ENCODE data around the gene FASN.

FASN gene

DNA sequence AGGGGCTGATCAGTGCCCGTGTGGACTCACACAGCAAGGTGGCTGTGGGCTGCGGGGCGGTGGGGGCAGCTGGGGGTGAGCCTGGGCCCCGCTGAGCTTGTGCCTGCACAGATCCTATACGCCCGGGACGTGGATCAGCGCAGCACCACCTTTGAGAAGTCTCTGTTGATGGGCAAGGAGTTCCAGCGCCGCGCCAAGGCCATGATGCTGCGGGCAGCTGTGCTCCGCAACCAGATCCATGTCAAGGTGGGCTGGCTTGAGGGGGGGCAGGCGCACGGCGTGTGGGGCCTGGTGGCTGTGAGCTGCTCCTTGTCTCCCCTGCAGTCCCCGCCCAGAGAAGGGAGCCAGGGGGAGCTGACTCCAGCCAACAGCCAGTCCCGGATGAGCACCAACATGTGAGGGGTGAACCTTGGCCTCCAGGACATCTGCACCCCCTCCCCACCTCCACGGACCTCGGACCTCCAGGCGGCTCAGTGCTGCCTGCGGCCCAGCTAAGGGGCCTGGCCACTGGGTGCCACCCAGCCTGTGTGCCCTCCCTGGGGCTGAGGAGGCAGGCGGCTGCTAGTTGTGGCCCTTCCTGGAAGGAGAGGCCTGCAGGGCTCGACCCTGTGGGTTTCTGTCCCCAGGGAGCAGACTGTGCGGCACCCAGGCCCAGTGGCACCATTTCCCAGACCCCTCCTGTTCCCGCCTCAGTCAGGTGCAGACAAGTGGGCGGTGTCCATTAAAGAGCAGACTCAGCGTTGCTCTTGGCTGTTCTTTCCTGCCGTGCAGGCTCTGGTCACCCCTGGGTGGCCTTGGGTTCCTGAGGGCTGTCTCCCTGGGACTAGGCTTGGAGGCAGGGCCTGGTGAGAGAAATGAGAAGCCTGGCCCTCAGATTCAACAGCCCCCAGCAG, 41.1 kb downstream of the FASN start:
- DNase-seq (ENCODE audit: low read depth in 2 of 2): no peak

DNA sequence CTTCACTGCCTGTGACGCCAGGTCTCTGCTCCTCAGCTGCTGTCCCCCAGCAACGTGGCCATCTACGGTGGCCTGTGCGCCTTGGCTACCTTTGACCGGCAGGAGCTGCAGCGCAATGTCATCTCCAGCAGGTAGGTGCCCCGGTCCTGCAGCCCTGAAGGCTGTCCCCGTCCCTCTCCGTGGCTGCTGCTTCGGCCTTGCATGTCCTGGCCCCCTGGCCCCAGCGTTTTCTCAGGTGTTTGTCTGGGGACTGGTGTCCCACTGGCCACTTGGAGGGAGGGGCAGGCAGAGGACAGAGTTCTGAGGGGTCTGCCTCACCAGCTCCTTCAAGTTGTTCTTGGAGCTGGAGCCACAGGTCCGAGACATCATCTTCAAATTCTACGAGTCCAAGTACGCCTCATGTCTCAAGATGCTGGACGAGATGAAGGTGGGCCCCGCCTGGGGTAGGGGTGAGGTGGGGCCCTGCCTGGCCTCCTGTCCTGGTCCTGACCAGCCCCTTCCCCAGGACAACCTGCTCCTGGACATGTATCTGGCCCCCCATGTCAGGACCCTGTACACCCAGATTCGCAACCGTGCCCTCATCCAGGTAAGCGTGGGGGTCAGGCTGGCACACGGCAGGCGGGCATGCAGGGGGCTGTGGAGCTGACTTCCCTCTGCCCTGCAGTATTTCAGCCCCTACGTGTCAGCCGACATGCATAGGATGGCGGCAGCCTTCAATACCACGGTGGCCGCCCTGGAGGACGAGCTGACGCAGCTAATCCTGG, 41.9 kb downstream of the FASN start:
- no peak for DNase-seq (ENCODE audit: low read depth in 2 of 2)

DNA sequence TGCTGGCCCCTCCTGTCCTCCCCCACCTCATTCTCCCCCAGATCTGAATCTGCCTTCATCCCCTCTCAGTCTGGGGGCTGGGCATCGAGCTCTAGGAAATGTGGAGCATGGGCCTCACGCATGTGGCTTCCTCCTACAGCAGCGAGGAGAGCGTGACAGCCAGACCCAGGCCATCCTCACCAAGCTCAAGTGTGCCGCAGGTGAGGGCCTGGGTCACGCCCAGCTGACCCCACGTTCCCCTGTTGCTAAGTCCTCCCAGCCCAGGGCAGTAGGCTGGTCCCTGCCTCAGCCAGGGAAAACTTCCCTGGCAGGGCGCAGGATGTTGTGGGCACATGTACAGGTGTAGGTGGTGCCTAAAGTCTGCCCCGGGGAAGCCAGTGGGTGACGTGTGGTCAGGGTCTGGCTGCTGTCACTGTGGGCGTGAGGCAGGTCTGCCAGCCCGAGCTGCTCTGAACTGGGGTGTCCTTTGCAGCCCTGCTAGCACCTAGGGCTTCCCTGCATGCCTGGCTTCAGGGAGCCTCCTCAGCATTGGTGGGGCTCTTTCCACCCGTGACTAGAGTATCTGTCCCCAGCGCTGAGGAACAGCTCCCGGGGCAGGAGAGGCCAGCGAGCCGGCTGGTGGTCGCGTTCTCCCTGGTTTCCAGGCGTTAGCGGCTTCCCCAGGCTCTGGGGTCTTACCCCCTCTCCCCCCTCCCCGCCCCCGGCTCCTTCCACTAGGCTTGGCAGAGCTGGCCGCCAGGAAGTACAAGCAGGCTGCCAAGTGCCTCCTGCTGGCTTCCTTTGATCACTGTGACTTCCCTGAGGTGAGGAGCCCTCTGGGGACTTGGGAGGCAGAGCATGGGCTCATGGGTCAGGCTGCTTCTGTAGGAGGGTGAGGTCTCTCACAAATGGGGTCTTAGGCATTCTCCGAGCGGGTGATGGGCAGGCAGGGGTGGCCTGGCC, 42.7 kb downstream of the FASN start:
- no peak for DNase-seq (ENCODE audit: low read depth in 2 of 2)

DNA sequence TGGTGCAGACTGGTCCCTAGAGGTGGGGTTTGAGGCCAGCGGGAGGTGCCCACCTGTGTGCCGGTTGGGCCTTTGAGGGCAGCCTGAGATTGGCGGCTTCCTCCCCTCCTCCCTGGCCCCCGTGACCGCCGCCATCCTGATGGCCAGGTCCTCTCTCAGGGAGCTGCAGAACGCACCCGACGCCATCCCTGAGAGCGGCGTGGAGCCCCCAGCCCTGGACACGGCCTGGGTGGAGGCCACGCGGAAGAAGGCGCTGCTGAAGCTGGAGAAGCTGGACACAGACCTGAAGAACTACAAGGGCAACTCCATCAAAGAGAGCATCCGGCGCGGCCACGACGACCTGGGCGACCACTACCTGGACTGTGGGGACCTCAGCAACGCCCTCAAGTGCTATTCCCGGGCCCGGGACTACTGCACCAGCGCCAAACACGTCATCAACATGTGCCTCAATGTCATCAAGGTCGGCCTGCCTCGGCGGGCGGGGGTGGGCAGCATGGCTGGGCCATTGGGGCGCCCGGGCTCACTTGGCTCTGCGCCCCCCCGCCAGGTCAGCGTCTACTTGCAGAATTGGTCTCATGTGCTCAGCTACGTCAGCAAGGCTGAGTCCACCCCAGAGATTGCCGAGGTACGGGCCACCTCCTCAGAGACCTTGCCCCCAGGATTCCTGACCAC, 43.5 kb downstream of the FASN start:
- DNase-seq (ENCODE audit: low read depth in 2 of 2): no peak

DNA sequence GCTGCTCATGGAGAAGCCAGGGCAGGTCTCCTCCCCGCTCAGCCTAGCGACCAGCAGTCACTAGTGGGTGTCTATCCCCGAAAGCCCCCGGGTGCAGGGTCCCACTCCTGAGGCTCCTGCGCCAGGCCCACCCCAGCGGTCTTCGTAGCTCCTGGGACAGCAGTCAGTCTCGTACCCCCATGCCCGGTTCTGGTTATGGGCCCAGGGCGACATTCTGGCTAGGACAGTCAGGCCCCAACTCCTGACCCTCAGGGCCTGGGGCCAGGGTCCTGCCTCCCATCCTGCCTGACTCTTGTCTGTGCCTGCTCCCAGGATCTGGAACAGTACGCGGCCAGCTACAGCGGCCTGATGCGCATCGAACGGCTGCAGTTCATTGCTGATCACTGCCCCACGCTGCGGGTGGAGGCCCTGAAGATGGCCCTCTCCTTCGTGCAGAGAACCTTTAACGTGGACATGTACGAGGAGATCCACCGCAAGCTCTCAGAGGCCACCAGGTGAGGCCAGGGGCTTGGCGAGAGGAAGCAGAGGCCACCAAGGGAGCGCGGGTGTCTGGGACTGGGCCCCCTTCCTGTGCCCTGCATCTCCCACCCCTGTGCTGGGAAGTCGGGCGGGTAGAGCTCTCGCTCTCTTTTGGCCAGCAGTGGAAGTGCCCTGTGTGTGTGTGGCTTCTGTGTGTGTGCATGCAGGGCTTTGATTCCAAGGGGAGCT, 44.3 kb downstream of the FASN start:
- DNase-seq (ENCODE audit: low read depth in 2 of 2): no peak

DNA sequence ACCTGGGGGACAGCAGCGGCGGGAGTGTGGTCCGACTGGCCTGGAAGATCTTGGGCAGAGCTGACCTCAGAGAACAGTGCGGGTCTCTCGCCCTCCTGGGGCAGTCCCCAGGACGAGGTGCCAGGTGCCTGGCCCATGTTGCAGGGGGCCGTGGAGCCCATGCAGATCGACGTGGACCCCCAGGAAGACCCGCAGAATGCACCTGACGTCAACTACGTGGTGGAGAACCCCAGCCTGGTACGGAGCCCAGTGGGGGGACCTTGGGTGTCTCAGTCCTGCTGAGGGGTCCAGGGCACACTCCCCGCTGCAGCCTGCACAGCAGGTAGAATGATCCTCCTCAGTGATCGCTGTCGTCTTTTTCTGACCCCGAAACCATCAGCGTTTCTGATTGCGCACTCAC, 44.9 kb downstream of the FASN start:
- no peak for DNase-seq (ENCODE audit: low read depth in 2 of 2)

DNA sequence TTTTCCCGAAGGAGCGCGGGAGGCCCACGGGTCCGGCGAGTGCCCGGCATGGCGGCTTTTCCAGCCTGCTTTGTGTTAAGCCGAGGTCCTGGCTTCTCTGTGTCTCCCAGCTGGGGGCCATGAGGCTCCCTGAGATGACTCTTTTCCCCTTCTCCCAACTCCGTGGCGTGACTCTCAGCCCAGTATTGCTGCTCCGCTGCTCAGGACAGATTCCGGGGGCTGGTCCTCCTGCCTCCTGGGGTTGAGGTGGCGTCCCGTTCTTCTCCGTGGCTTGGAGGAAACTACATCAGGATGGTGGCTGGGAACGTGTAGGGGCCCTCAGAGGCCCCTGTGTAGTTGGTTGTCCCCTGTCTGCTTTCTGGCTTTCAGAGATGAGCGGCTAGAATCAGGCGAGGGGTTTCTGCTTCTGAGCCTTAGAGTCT, 45.4 kb downstream of the FASN start:
- no peak for DNase-seq (ENCODE audit: low read depth in 2 of 2)

DNA sequence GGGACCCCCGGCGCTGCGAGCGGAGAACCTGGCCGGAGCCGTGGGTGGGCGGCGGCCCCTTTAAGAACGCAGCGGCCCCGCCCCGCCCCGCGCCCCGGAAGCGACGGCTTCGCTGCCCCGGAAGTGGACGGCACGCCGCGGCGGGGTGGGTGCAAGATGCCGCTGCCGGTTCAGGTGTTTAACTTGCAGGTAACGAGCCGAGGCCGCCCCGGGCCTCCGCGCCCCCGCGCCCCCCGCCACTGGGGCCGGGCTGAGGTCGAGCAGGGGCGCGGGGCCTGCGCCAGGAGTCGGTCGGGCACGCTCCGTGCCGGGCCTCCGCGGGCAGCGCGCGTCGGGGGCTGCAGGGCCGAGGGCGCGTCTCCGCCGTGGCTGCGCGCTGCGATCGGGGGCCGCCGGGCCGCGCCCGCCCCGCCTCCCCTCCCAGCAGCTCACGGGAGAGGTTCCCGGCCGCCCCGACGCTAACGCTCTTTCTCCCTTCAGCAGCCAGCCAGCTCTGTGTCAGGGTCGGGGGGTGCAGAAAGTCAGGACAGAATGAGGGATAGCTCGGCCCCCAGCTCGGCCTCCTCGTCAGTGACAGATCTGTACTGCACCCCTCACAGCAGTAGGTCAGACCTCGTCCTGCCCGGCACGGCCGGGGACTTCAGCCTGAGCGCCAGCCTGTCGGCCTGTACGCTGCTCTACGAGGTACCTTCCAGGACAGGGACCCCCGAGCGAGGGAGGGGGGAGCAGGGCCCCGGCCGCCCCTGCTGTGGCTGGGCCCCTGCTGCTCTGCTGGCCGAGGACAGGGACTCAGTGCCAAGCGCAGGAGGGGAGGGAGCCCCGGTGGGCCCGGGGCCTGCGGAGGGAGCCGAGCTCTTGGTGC, 46.0 kb downstream of the FASN start, which contains the start of the genes GPS1 and RFNG:
GPS1 (plus strand) TSS at position 123 of the 862 bp plus-strand sequence; CDS start at position 157, 34 bp downstream.
RFNG (minus strand) TSS at position 36 of the 862 bp plus-strand sequence. CDS start 45 bp downstream, outside the sequence.
- DNase-seq (ENCODE audit: low read depth in 2 of 2): peak; percentile 58 to 68

DNA sequence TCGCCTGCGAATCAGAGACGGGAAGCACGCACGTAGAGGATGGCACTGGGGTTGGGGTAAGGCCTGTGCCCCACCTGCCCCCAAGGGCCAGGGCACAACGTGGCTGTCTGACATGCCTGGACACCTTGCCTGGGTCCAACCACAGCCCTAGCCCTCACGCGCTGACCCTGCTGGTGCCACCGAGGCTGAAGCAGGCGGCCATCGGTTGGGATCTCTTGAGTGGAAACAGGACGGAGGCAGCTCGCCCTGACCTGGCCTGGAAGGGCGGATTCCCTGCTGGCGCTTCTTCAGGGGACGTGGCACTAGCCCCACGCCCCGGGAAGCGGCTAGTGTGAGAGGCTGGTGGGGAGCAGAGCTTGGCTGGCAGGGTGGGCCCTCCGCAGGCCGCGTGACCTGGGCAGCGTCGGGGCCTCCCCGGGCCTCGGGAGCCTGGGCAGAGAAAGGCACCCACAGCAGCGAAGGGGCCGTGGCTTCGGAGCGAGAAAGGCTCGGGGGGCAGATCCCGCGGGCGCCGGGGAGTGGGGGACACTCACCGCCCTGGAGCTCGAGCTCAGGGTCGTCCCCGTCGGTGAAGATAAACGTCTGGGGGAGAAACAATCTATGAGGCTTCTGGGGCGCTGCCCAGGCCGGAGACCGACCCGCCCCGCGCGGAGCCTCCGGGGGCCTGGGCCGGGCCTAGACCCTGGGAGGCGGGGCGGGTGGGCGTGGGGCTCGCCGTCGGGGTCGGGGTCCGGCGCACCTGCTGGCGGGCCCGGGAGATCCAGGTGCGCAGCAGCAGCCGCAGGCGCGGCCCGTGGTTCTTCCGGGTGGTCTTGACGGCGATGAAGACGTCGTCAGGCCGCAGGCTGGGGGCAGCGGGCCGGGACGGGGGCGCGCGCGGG, 47.0 kb downstream of the FASN start:
- no peak for DNase-seq (ENCODE audit: low read depth in 2 of 2)

DNA sequence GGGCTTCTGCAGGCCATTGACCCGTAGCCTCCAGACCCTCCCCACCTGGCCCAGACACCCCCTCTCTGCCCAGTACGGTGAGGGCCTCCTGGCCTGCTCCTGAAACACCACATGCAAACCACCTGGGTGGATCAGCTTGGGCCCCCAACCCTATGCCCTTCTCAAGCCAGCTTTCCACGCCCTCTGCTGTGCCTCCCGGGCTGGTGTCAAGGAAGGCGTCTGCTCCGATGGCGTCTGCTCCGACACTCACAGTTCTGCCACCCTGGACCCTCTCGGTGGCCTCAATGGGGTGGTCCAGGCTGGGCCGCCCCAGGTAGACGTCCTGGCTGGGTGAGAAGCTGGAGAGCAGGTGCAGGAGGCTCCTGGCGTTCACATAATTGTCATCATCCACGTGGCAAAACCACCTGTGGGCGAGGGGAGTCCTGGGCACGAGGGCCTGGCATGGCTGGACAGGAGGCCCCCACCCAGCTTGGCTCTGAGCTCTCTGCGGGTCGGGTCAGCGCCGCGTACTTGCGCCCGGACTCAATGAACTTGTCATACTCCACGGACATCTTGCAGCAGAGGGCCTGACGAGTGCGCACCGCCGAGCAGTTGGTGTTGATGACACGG, 47.8 kb downstream of the FASN start:
- DNase-seq (ENCODE audit: low read depth in 2 of 2): no peak

DNA sequence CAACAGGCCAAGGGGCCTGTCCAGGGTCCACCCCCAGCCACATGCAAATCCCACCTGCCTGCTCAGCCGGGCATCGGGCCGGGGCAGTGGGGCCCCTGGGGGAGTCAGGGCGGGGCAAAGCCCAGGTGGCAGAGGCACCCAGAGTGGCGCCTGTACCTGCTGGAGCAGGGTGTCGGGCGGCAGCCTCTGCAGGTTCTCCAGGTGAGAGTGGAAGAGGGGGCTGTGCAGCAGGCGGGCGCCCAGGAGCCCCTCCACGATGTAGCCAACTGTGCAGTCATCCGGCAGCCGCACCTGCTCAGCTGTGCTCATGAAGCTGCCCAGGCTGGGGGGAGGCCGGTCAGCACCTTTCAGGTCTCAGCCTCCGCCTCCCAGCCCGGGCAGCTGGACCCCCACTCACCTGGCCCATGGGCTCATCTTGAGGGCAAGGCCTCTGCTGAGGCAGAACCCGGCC, 48.5 kb downstream of the FASN start:
- DNase-seq (ENCODE audit: low read depth in 2 of 2): no peak

DNA sequence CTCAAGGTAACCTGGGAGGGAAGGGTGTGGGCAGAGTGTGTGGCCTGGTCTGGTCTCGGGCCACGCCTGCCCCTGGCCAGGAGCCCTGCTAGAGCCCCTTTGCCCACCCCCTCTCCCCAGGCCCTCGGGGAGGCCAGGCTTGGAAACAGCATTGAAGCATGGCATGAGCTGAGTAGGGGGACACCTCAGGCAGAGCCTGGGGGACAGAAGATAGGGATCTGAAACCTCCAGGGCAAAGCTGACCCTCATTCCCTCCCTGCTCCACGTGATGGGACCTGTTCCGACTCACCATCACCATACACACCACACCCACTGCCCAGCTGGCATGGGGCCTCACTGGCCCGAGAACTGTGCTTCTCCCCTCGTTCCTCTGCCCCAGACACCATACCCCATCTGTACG, 48.9 kb downstream of the FASN start:
- DNase-seq (ENCODE audit: low read depth in 2 of 2): no peak

DNA sequence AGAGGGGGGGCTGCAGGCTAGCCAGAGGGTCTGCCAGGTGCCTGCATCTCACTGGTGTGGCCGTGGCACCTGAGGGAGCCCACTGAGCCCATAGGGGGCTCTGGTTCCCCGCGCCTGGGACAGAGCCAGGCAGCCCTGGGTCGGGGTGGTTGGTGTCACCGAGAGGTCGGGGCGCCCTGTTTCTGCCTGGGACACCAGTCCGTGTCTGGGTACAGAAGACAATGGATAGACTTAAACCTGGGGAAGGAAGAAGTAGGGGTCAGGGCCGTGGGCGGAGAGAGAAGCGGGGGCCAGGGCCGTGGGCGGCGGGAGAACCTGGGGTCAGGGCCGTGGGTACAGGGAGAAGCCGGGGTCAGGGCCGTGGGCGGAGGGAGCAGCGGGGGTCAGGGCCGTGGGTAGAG, 49.5 kb downstream of the FASN start:
- DNase-seq (ENCODE audit: low read depth in 2 of 2): no peak

DNA sequence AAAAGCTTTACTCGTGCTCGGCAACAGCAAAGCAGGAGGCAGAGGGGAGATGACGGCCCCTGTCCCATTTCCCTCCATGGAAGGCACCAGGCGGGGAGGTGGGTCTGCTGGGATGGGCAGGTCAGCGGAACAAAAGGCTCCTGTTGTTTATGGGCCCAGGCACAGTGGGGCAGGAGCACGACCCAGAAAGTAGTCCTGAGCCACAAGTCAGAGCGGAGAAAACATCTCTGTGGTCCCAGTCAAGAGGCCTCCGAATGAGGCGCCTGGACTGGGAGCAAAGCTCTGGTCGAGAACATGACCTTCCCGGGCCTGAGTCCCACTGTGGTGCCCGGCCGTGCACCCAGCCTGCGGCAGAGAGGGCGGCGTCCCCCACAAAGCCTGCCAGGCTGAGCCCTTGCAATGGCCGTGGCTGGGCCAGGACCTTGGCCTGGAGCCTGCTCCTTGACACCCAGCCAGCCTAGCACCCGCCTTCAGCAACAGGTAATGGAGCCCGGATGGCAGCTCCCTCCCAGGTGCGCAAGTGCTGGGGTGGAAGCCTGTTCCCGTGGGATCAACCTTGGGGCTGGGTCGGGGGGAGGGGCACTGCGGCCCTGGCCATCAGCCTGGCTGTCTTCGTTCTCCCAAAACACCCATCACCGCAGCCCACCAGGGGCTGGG, 50.0 kb downstream of the FASN start:
- no peak for DNase-seq (ENCODE audit: low read depth in 2 of 2)

DNA sequence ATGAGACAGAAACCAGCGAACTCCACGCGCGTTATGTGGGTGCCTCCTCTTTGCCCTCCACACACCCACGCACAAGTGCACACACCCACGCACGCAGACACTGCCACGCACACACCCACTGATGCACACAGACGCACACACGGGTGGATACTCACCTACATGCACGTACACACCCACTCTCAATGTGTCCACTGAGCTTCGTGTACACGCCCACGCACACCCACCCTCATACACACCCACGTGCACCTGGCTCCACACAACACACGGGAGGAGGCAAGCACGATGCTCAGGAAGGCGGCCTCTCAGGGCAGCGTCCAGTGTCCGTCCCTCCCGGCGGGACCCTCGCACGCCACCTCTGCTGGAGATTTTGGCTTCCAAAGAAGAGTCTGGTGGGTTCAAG, 50.7 kb downstream of the FASN start:
- DNase-seq (ENCODE audit: low read depth in 2 of 2): no peak

DNA sequence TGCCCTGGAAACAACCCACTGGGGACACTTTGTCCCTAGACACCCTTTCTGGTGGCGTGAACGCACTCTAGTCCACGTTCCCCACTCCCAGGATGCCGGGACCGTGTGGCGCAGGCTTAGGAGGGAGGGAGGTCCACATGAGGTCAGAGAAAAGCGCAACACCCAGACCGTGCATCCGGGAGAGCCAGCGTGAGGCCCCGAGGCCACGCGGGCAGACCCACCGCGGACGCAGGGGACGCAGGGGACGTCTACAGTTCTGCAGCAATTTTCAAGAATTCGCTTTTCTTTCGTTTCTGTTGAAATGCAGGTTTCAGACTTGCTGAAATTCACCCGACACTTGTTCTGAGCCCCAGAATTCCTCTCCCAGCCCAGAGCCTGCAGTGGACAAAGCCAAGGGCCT, 51.1 kb downstream of the FASN start:
- DNase-seq (ENCODE audit: low read depth in 2 of 2): no peak

DNA sequence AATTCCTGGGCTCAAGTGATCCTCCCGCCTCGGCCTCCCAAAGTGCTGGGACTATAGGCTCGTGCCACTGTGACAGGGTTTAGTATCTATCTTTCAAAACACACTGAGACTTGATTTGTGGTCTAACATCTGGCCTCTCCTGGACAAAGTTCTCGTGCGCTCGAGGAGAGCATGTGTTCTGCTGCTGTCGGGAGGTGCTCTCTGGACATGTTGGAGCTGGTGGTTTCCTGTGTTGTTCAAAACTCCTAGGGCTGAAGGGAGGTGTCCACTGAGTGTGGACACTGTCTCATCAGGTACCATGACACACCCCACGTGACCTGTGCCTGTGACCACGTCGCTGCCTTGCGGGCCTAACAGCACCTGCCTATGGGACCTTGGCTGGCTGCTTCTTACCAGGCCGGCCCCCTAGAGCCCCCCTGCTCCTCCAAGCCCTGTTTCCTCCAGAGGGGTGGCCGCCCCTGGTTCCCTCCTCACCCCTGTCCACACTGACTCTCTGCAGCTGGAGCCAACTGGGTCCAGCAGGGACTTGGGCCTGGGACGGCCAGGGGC, 52.0 kb downstream of the FASN start:
- no peak for DNase-seq (ENCODE audit: low read depth in 2 of 2)

Data from activated CD8-positive, alpha-beta memory T cell treated with anti-CD3 and anti-CD28 coated beads for 4 hours (primary cell).